Thyroid gland (tissue), 4 donors: ENCODE results near the gene LMO7.

Experiments used
- POLR2A ChIP-seq, 2 donors: fragments of 450-650 bp; IDR thresholded peaks; one replicate each; pipeline ENCODE4 v1.6.1; 2017; ENCODE audit warnings: antibody characterized with exemption in 2 of 2, mild to moderate bottlenecking in 2 of 2, moderate library complexity in 1 of 2
- TF ChIP-seq, protein P1 (sequence below), 6 experiments: fragments of 200-600 bp in 3 of 6; fragments of 450-650 bp in 3 of 6; sonication (generic) in 3 of 6; IDR thresholded peaks; one replicate each; pipeline ENCODE4 v1.5.1; 2016 to 2019; ENCODE audit warnings: antibody characterized with exemption in 6 of 6, mild to moderate bottlenecking in 2 of 6, inconsistent platforms in 1 of 6, moderate library complexity in 1 of 6

DNA sequence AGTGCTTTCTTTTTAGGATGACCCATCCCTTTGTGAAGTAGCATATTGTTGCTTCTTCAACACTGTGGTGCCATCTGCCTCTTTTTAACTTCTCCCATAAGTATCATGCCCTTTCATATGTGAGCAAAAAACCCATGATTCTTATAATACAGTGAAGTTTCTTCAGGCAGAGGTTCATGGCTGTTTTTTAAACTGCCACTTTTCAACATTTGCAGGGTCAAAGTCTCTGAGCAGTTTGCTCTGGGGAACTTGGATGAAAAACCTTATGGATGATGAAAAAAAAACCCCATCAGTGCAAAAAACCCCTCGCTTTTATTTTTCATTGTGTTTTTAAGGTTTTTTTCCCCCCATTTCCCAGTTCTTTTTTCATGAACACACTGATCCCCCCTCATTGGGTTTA is 158.5 kb downstream of the LMO7 start:
- TF ChIP-seq, protein P1, sequence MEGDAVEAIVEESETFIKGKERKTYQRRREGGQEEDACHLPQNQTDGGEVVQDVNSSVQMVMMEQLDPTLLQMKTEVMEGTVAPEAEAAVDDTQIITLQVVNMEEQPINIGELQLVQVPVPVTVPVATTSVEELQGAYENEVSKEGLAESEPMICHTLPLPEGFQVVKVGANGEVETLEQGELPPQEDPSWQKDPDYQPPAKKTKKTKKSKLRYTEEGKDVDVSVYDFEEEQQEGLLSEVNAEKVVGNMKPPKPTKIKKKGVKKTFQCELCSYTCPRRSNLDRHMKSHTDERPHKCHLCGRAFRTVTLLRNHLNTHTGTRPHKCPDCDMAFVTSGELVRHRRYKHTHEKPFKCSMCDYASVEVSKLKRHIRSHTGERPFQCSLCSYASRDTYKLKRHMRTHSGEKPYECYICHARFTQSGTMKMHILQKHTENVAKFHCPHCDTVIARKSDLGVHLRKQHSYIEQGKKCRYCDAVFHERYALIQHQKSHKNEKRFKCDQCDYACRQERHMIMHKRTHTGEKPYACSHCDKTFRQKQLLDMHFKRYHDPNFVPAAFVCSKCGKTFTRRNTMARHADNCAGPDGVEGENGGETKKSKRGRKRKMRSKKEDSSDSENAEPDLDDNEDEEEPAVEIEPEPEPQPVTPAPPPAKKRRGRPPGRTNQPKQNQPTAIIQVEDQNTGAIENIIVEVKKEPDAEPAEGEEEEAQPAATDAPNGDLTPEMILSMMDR (IDR thresholded peaks at IDR 0.05) = no peak
- TF ChIP-seq POLR2A (IDR thresholded peaks at IDR 0.05) = no peak
